SK-N-SH treated with all-trans-retinoic acid at 6 μM for 48 hours (cell line): ENCODE data around the gene ZNF208.

ENCODE experiments used
- ATAC-seq: fragments of 200-7000 bp; cut with Tn5 transposase; 3 replicates; pipeline ENCODE4 v1.9.1; 2020; ENCODE audit warnings: mild to moderate bottlenecking, moderate library complexity
- CSDC2 ChIP-seq: fragments of 250-450 bp; sonication (Bioruptor Pico); IDR thresholded peaks from 2 replicates; pipeline ENCODE4 v1.5.0; 2020; ENCODE audit warnings: mild to moderate bottlenecking, moderate library complexity
- CSRNP3 ChIP-seq: fragments of 250-450 bp; sonication (Bioruptor Pico); IDR thresholded peaks from 2 replicates; pipeline ENCODE4 v1.5.1; 2021; ENCODE audit warnings: mild to moderate bottlenecking, moderate library complexity
- GLIS3 ChIP-seq: fragments of 250-450 bp; sonication (Bioruptor Pico); IDR thresholded peaks from 2 replicates; pipeline ENCODE4 v1.5.0; 2020; ENCODE audit warnings: mild to moderate bottlenecking, moderate library complexity
- ISL1 ChIP-seq: fragments of 250-450 bp; sonication (Bioruptor Pico); IDR thresholded peaks from 2 replicates; pipeline ENCODE4 v2.1.2; 2022; ENCODE audit warnings: mild to moderate bottlenecking, moderate library complexity
- OSR1 ChIP-seq: fragments of 250-450 bp; sonication (Bioruptor Pico); IDR thresholded peaks from 2 replicates; pipeline ENCODE4 v1.8.0; 2022; ENCODE audit warnings: moderate library complexity, mild to moderate bottlenecking, inconsistent platforms
- PPARA ChIP-seq: fragments of 250-450 bp; sonication (Bioruptor Pico); IDR thresholded peaks from 2 replicates; pipeline ENCODE4 v1.5.0; 2020; ENCODE audit warnings: mild to moderate bottlenecking, borderline replicate concordance
- RARB ChIP-seq: fragments of 250-450 bp; sonication (Bioruptor Pico); IDR thresholded peaks from 2 replicates; pipeline ENCODE4 v1.8.0; 2021; ENCODE audit warnings: mild to moderate bottlenecking, moderate library complexity
- SNAI2 ChIP-seq: fragments of 250-450 bp; sonication (Bioruptor Pico); IDR thresholded peaks from 2 replicates; pipeline ENCODE4 v1.5.0; 2020; ENCODE audit warnings: mild to moderate bottlenecking, moderate library complexity
- TOX ChIP-seq: fragments of 250-450 bp; sonication (Bioruptor Pico); IDR thresholded peaks from 2 replicates; pipeline ENCODE4 v1.8.0; 2021; ENCODE audit warnings: mild to moderate bottlenecking, moderate library complexity, borderline replicate concordance
- TSHZ2 ChIP-seq: fragments of 250-450 bp; sonication (Bioruptor Pico); IDR thresholded peaks from 2 replicates; pipeline ENCODE4 v1.5.0; 2020; ENCODE audit warnings: mild to moderate bottlenecking, moderate library complexity
- ZC3H10 ChIP-seq: fragments of 250-450 bp; sonication (Bioruptor Pico); IDR thresholded peaks from 2 replicates; pipeline ENCODE4 v1.5.1; 2021; ENCODE audit warnings: mild to moderate bottlenecking, moderate library complexity
- ZFP3 ChIP-seq: fragments of 250-450 bp; sonication (Bioruptor Pico); IDR thresholded peaks from 2 replicates; pipeline ENCODE4 v1.5.0; 2020; ENCODE audit warnings: mild to moderate bottlenecking, moderate library complexity
- ZFP30 ChIP-seq: fragments of 450-650 bp; formaldehyde crosslinking; IDR thresholded peaks from 2 replicates; pipeline ENCODE4 v1.5.0; 2022; ENCODE audit warnings: mild to moderate bottlenecking, moderate library complexity
- ZNF565 ChIP-seq: fragments of 450-650 bp; formaldehyde crosslinking; conservative IDR thresholded peaks from 2 replicates; pipeline ENCODE4 v1.5.0; 2020; ENCODE audit warnings: low read depth, mild to moderate bottlenecking, moderate library complexity
- ZNF70 ChIP-seq: fragments of 450-650 bp; formaldehyde crosslinking; IDR thresholded peaks from 2 replicates; pipeline ENCODE4 v1.5.0; 2020; ENCODE audit warnings: mild to moderate bottlenecking, moderate library complexity
- ZNF8 ChIP-seq: fragments of 450-650 bp; formaldehyde crosslinking; IDR thresholded peaks from 2 replicates; pipeline ENCODE4 v1.5.0; 2020; ENCODE audit warnings: mild to moderate bottlenecking, moderate library complexity
- TF ChIP-seq, protein P1 (sequence below): fragments of 250-450 bp; sonication (Bioruptor Pico); IDR thresholded peaks from 2 replicates; pipeline ENCODE4 v1.8.0; 2020; ENCODE audit warnings: mild to moderate bottlenecking, moderate library complexity, borderline replicate concordance
- TF ChIP-seq, protein P2 (sequence below): fragments of 250-450 bp; sonication (Bioruptor Pico); IDR thresholded peaks from 2 replicates; pipeline ENCODE4 v1.8.0; 2021; ENCODE audit warnings: low read depth, mild to moderate bottlenecking, moderate library complexity, borderline replicate concordance
- TF ChIP-seq, protein P3 (sequence below): fragments of 250-450 bp; sonication (Bioruptor Pico); IDR thresholded peaks from 2 replicates; pipeline ENCODE4 v1.5.1; 2020; ENCODE audit warnings: low read depth, mild to moderate bottlenecking, moderate library complexity

ZNF208 gene

DNA sequence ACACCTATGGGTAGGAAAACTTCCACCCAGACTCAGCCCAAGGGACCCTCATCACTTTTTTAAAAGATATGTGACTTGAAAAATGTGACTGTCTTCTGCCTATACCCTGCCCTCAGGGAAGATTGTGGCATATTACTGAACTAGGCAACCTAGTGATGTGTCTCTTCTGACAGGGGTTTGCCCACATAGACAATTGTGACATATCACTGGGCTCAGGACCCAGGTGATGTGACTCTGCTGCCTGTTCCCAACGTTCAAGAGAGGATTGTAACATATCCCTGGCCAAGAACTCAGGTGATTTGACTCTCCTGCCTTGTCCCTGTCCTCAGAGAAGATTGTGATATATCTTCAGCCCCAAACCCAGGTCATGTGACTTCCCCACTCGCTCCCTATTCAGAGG is 88.5 kb downstream of the ZNF208 start (continued):
- TF ChIP-seq, protein P1, sequence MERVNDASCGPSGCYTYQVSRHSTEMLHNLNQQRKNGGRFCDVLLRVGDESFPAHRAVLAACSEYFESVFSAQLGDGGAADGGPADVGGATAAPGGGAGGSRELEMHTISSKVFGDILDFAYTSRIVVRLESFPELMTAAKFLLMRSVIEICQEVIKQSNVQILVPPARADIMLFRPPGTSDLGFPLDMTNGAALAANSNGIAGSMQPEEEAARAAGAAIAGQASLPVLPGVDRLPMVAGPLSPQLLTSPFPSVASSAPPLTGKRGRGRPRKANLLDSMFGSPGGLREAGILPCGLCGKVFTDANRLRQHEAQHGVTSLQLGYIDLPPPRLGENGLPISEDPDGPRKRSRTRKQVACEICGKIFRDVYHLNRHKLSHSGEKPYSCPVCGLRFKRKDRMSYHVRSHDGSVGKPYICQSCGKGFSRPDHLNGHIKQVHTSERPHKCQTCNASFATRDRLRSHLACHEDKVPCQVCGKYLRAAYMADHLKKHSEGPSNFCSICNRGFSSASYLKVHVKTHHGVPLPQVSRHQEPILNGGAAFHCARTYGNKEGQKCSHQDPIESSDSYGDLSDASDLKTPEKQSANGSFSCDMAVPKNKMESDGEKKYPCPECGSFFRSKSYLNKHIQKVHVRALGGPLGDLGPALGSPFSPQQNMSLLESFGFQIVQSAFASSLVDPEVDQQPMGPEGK (CRISPR knock-in tag): no peak
- TF ChIP-seq, protein P2, sequence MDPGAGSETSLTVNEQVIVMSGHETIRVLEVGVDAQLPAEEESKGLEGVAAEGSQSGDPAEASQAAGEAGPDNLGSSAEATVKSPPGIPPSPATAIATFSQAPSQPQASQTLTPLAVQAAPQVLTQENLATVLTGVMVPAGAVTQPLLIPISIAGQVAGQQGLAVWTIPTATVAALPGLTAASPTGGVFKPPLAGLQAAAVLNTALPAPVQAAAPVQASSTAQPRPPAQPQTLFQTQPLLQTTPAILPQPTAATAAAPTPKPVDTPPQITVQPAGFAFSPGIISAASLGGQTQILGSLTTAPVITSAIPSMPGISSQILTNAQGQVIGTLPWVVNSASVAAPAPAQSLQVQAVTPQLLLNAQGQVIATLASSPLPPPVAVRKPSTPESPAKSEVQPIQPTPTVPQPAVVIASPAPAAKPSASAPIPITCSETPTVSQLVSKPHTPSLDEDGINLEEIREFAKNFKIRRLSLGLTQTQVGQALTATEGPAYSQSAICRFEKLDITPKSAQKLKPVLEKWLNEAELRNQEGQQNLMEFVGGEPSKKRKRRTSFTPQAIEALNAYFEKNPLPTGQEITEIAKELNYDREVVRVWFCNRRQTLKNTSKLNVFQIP (CRISPR knock-in tag): no peak
- TF ChIP-seq CSDC2 (CRISPR knock-in tag) (no peak), GLIS3 (CRISPR knock-in tag) (no peak), CSRNP3 (CRISPR knock-in tag) (no peak), ZFP3 (CRISPR knock-in tag) (no peak), PPARA (CRISPR knock-in tag) (no peak), RARB (CRISPR knock-in tag) (no peak)

DNA sequence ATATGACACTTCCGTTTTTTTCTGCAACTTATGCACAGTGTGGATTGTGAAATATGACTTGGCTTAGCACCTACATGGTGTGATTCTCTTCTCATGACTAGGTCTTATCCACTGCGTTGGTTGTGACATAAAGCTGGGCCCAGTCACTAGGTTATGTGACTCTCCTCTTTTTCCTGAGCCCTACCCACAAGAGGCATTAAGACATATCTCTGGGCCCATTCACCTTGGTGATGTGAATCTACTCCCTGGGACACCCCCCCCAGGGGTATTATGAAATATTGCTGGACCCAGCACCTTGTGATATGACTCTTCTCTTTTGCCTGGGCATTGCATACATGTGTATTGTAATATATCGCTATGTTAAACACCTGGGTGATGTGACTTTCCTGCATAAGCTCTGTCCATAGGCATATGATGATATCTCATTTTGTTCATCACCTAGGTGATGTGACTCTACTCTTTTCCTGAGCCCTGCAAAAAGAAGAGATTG is 89.0 kb downstream of the ZNF208 start:
- ATAC-seq: no peak
- TF ChIP-seq ZNF70 (CRISPR knock-in tag) (no peak), ZFP3 (CRISPR knock-in tag) (no peak), OSR1 (no peak), PPARA (CRISPR knock-in tag) (no peak), ZC3H10 (CRISPR knock-in tag) (no peak), ZNF565 (CRISPR knock-in tag) (no peak), ZFP30 (CRISPR knock-in tag) (no peak)
- TF ChIP-seq, protein P3, sequence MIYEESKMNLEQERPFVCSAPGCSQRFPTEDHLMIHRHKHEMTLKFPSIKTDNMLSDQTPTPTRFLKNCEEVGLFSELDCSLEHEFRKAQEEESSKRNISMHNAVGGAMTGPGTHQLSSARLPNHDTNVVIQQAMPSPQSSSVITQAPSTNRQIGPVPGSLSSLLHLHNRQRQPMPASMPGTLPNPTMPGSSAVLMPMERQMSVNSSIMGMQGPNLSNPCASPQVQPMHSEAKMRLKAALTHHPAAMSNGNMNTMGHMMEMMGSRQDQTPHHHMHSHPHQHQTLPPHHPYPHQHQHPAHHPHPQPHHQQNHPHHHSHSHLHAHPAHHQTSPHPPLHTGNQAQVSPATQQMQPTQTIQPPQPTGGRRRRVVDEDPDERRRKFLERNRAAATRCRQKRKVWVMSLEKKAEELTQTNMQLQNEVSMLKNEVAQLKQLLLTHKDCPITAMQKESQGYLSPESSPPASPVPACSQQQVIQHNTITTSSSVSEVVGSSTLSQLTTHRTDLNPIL (CRISPR knock-in tag): no peak
- TF ChIP-seq, protein P2 (CRISPR knock-in tag): no peak
- TF ChIP-seq, all 23 proteins: peak for 0

GRCh38 chr19:21915411-21915810 is 95.3 kb downstream of the ZNF208 start:
- ATAC-seq: no peak
- TF ChIP-seq ZNF565 (CRISPR knock-in tag): no peak
- TF ChIP-seq ISL1 (CRISPR knock-in tag): no peak
- TF ChIP-seq, protein P3 (CRISPR knock-in tag): no peak
- no peak for TF ChIP-seq TSHZ2 (CRISPR knock-in tag)
- TF ChIP-seq ZNF8 (CRISPR knock-in tag): no peak
- no peak for TF ChIP-seq ZC3H10 (CRISPR knock-in tag)
- TF ChIP-seq SNAI2 (CRISPR knock-in tag): no peak
- no peak for TF ChIP-seq GLIS3 (CRISPR knock-in tag)
- TF ChIP-seq RARB (CRISPR knock-in tag): no peak
- TF ChIP-seq, protein P2 (CRISPR knock-in tag): no peak
- TF ChIP-seq CSDC2 (CRISPR knock-in tag): no peak
- no peak for TF ChIP-seq ZFP30 (CRISPR knock-in tag)
- no peak for TF ChIP-seq TOX (CRISPR knock-in tag)
- TF ChIP-seq OSR1: no peak
